HCT116 (cell line): ENCODE results near the gene ST6GAL2. TPM values are rescaled to one million over a fixed set of nuclear protein-coding genes. Genes with fewer than 3 reads are reported as not detected.

ENCODE experiments used
- ATAC-seq: fragments of 200-7000 bp; cut with Tn5 transposase; 2 replicates; pipeline ENCODE4 v1.9.1; 2020; ENCODE audit warnings: mild to moderate bottlenecking, moderate library complexity
- BruUV-seq: library from RNA; stranded (reverse); fragments of 400-500 nt; replicated peaks from 2 replicates; lab custom pipeline; 2021; lab: Mats Ljungman, UMichigan
- CTCF ChIA-PET: fragments of 300-600 bp; sonication (Branson Sonifier 250); formaldehyde crosslinking; loops from one replicate; lab custom pipeline; 2021; ENCODE audit warnings: antibody characterized with exemption; lab: Charles Lee
- POLR2A ChIA-PET: fragments of 300-600, 350-600 bp; sonication (Branson Sonifier 250); formaldehyde crosslinking; loops from one replicate; lab custom pipeline; 2021; ENCODE audit warnings: antibody characterized with exemption; lab: Charles Lee
- RAD21 ChIA-PET, 2 experiments: fragments of 300-600 bp; sonication (Branson Sonifier 250); formaldehyde crosslinking; loops; one replicate each; lab custom pipeline; 2023; ENCODE audit warnings: low total read pairs in 2 of 2; ENCODE audit not compliant: uncharacterized antibody in 2 of 2, unreplicated experiment in 2 of 2, low non-redundant PET in 1 of 2; lab: Charles Lee
- DNase-seq: peaks from one replicate; pipeline ENCODE4 v3.0.0-alpha.2; 2010; ENCODE audit warnings: low read depth, low spot score
- H2AFZ ChIP-seq: fragments of 200-600 bp; shearing (Covaris generic), sonication (generic); 2 replicates; pipeline ENCODE4 v1.6.1; 2017; ENCODE audit warnings: low read depth, mixed run types, mixed read lengths, antibody characterized with exemption, low read length; ENCODE audit not compliant: poor library complexity, severe bottlenecking
- H3K27ac ChIP-seq: 2 replicates; pipeline ENCODE4 v1.5.1; 2012; ENCODE audit warnings: low read depth, low read length
- H3K27me3 ChIP-seq: fragments of 200-600 bp; sonication (generic); 2 replicates; pipeline ENCODE4 v1.6.1; 2016; ENCODE audit warnings: mixed run types, low read length, mixed read lengths; ENCODE audit not compliant: insufficient read depth
- H3K36me3 ChIP-seq, 2 experiments: fragments of 200-500 bp in 1 of 2; fragments of 200-600 bp in 1 of 2; sonication (Bioruptor generic) in 1 of 2; sonication (generic) in 1 of 2; 2 replicates each; pipeline versions ENCODE4 v1.5.1 to v1.6.1; 2014 to 2016; ENCODE audit warnings: low read length in 2 of 2, inconsistent platforms in 1 of 2, mixed read lengths in 1 of 2, mixed run types in 1 of 2; ENCODE audit not compliant: insufficient read depth in 2 of 2, control insufficient read depth in 1 of 2
- H3K4me1 ChIP-seq, 2 experiments: fragments of 200-600 bp in 1 of 2; sonication (generic) in 1 of 2; 2 replicates each; pipeline versions ENCODE4 v1.5.1 to v1.6.1; 2012 to 2017; ENCODE audit warnings: low read length in 2 of 2, inconsistent platforms in 1 of 2, mild to moderate bottlenecking in 1 of 2, mixed read lengths in 1 of 2, mixed run types in 1 of 2, moderate library complexity in 1 of 2; ENCODE audit not compliant: insufficient read depth in 2 of 2, control insufficient read depth in 1 of 2
- H3K4me2 ChIP-seq: fragments of 200-600 bp; sonication (generic); 2 replicates; pipeline ENCODE4 v1.6.1; 2017; ENCODE audit warnings: mixed run types, low read length, mixed read lengths
- H3K4me3 ChIP-seq, 2 experiments: fragments of 200-600 bp in 1 of 2; sonication (generic) in 1 of 2; replicated peaks in 1 of 2; 2 replicates each; pipeline ENCODE4 v1.5.1; 2011 to 2016; ENCODE audit warnings: low read length in 2 of 2, control low read depth in 1 of 2, low read depth in 1 of 2, mild to moderate bottlenecking in 1 of 2, mixed read lengths in 1 of 2, mixed run types in 1 of 2
- H3K79me2 ChIP-seq: fragments of 200-600 bp; sonication (generic); 2 replicates; pipeline ENCODE4 v1.6.1; 2017; ENCODE audit warnings: mild to moderate bottlenecking, mixed run types, low read length, moderate library complexity, mixed read lengths; ENCODE audit not compliant: insufficient read depth
- H3K9ac ChIP-seq: fragments of 200-600 bp; sonication (generic); 2 replicates; pipeline ENCODE4 v1.6.1; 2016; ENCODE audit warnings: low read length, mixed read lengths
- H3K9me2 ChIP-seq: fragments of 200-600 bp; sonication (generic), shearing (Covaris generic); 2 replicates; pipeline ENCODE4 v1.6.1; 2017; ENCODE audit warnings: mixed run types, mild to moderate bottlenecking, moderate library complexity; ENCODE audit not compliant: insufficient read depth
- H3K9me3 ChIP-seq, 2 experiments: fragments of 200-500 bp in 1 of 2; fragments of 200-600 bp in 1 of 2; sonication (Bioruptor generic) in 1 of 2; sonication (generic) in 1 of 2; 2 replicates each; pipeline ENCODE4 v1.6.1; 2014 to 2017; ENCODE audit warnings: low read length in 2 of 2, mixed read lengths in 2 of 2, inconsistent platforms in 1 of 2, low read depth in 1 of 2, mild to moderate bottlenecking in 1 of 2, mixed run types in 1 of 2, moderate library complexity in 1 of 2; ENCODE audit not compliant: control insufficient read depth in 1 of 2, insufficient read depth in 1 of 2
- H4K20me1 ChIP-seq: fragments of 200-600 bp; sonication (generic), shearing (Covaris generic); 2 replicates; pipeline ENCODE4 v1.6.1; 2017; ENCODE audit warnings: mixed run types, mild to moderate bottlenecking, moderate library complexity; ENCODE audit not compliant: insufficient read depth
- CBX3 ChIP-seq: IDR thresholded peaks from 2 replicates; pipeline ENCODE4 v1.6.1; 2012; ENCODE audit warnings: low read depth
- CEBPB ChIP-seq: IDR thresholded peaks from 2 replicates; pipeline ENCODE4 v1.6.1; 2012; ENCODE audit warnings: low read depth
- EGR1 ChIP-seq: IDR thresholded peaks from 2 replicates; pipeline ENCODE4 v1.6.1; 2012; ENCODE audit warnings: low read depth
- ELF1 ChIP-seq: IDR thresholded peaks from 2 replicates; pipeline ENCODE4 v1.6.1; 2012; ENCODE audit warnings: low read depth, borderline replicate concordance
- JUND ChIP-seq: IDR thresholded peaks from 2 replicates; pipeline ENCODE4 v1.6.1; 2012
- POLR2AphosphoS5 ChIP-seq: IDR thresholded peaks from 2 replicates; pipeline ENCODE4 v1.6.1; 2011; ENCODE audit warnings: mild to moderate bottlenecking, low read depth, low read length, moderate library complexity
- SIN3A ChIP-seq: IDR thresholded peaks from 2 replicates; pipeline ENCODE4 v1.6.1; 2012; ENCODE audit warnings: low read depth
- SP1 ChIP-seq: IDR thresholded peaks from 2 replicates; pipeline ENCODE4 v1.6.1; 2012; ENCODE audit warnings: low read depth
- SRF ChIP-seq: IDR thresholded peaks from 2 replicates; pipeline ENCODE4 v1.6.1; 2012; ENCODE audit warnings: low read depth
- TCF7L2 ChIP-seq: IDR thresholded peaks from 2 replicates; pipeline ENCODE4 v1.7.0; 2011; ENCODE audit warnings: borderline replicate concordance, inconsistent platforms; ENCODE audit not compliant: insufficient read depth, insufficient read length; ENCODE audit errors: extremely low read depth
- YY1 ChIP-seq: IDR thresholded peaks from 2 replicates; pipeline ENCODE4 v1.6.1; 2011; ENCODE audit warnings: low read length, low read depth, moderate library complexity, mild to moderate bottlenecking; ENCODE audit not compliant: insufficient replicate concordance; ENCODE audit errors: extremely low read depth
- ZFX ChIP-seq: fragments of 450-650 bp; IDR thresholded peaks from 2 replicates; pipeline ENCODE4 v1.6.1; 2017
- intact Hi-C: fragments of 100-400 bp; cut with micrococcal nuclease; formaldehyde crosslinking; loops from 2 replicates; pipeline ENCODE4 v1.10.0; 2022
- total RNA-seq: library from RNA; stranded (reverse); gene quantifications from one replicate; pipeline ENCODE4 v1.2.1, GENCODE V29; 2021; ENCODE audit not compliant: unreplicated experiment
- TF ChIP-seq, protein P1 (sequence below), 3 experiments: fragments of 200-600 bp in 1 of 3; sonication (generic) in 1 of 3; IDR thresholded peaks in 2 of 3; conservative IDR thresholded peaks in 1 of 3; 2 replicates each; pipeline ENCODE4 v1.5.1; 2012 to 2017; ENCODE audit warnings: low read depth in 2 of 3, low read length in 2 of 3, antibody characterized with exemption in 1 of 3, borderline replicate concordance in 1 of 3, control low read depth in 1 of 3, mild to moderate bottlenecking in 1 of 3, mixed read lengths in 1 of 3, mixed run types in 1 of 3, moderate library complexity in 1 of 3; ENCODE audit not compliant: insufficient read depth in 1 of 3
- TF ChIP-seq, protein P2 (sequence below): IDR thresholded peaks from 2 replicates; pipeline ENCODE4 v1.6.1; 2011; ENCODE audit warnings: mild to moderate bottlenecking, low read length, moderate library complexity; ENCODE audit not compliant: insufficient replicate concordance; ENCODE audit errors: extremely low read depth

ST6GAL2 gene
- total RNA-seq, 1 experiment from 2014 or later, result not detected

DNA sequence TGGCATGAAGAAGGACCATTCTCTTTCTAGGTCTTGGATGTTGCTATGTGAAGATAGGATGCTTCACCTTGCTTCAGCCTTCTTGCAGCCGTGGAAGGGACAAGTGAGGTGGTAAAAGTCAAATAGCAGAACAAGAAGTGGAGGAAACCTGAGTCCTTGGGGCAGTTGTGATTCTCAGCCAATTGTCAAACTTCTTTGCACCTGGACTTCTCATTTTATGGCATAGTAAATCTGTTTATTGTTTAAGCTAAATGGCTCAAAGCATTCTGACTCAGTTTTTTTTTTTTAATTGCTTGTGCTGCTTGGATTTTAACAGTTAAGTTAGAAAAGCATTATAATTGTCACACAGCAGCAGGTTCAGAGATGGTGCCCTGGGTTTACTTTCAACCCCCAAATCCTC is 33.0 kb upstream of the ST6GAL2 start:
- no peak overlapping the region for H3K27ac ChIP-seq
- no peak overlapping the region for H2AFZ ChIP-seq
- H3K9ac ChIP-seq, result no peak overlapping the region
- no peaks in the 10 kb centered on the region for H3K27me3 ChIP-seq
- TF ChIP-seq CEBPB (no peak), SP1 (no peak), CBX3 (no peak), SRF (no peak), ZFX (no peak), EGR1 (no peak), YY1 (no peak), TCF7L2 (no peak), JUND (no peak), POLR2AphosphoS5 (no peak), SIN3A (no peak), ELF1 (no peak)
- TF ChIP-seq, protein P1, sequence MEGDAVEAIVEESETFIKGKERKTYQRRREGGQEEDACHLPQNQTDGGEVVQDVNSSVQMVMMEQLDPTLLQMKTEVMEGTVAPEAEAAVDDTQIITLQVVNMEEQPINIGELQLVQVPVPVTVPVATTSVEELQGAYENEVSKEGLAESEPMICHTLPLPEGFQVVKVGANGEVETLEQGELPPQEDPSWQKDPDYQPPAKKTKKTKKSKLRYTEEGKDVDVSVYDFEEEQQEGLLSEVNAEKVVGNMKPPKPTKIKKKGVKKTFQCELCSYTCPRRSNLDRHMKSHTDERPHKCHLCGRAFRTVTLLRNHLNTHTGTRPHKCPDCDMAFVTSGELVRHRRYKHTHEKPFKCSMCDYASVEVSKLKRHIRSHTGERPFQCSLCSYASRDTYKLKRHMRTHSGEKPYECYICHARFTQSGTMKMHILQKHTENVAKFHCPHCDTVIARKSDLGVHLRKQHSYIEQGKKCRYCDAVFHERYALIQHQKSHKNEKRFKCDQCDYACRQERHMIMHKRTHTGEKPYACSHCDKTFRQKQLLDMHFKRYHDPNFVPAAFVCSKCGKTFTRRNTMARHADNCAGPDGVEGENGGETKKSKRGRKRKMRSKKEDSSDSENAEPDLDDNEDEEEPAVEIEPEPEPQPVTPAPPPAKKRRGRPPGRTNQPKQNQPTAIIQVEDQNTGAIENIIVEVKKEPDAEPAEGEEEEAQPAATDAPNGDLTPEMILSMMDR (IDR thresholded peaks at IDR 0.05 in 2 of 3, conservative IDR thresholded peaks at IDR 0.05 in 1 of 3; ENCODE audit: borderline replicate concordance in 1 of 3, insufficient read depth in 1 of 3, low read depth in 2 of 3, low read length in 2 of 3), result no peak
- TF ChIP-seq, protein P2, sequence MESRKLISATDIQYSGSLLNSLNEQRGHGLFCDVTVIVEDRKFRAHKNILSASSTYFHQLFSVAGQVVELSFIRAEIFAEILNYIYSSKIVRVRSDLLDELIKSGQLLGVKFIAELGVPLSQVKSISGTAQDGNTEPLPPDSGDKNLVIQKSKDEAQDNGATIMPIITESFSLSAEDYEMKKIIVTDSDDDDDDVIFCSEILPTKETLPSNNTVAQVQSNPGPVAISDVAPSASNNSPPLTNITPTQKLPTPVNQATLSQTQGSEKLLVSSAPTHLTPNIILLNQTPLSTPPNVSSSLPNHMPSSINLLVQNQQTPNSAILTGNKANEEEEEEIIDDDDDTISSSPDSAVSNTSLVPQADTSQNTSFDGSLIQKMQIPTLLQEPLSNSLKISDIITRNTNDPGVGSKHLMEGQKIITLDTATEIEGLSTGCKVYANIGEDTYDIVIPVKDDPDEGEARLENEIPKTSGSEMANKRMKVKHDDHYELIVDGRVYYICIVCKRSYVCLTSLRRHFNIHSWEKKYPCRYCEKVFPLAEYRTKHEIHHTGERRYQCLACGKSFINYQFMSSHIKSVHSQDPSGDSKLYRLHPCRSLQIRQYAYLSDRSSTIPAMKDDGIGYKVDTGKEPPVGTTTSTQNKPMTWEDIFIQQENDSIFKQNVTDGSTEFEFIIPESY, result no peak
- no peak overlapping the region for H3K4me3 ChIP-seq
- ATAC-seq, result no peak
- H4K20me1 ChIP-seq, result no peaks in the 10 kb centered on the region
- ChIA-PET POLR2A (no interaction called here), RAD21 (no interaction called here), CTCF (no interaction called here)
- H3K4me1 ChIP-seq, result no peaks in the 10 kb centered on the region
- no TSS peak for BruUV-seq
- H3K4me2 ChIP-seq, result no peak overlapping the region
- no peaks in the 10 kb centered on the region for H3K79me2 ChIP-seq
- H3K9me2 ChIP-seq, result no peaks in the 10 kb centered on the region
- H3K36me3 ChIP-seq, result no peaks in the 10 kb centered on the region
- no peak for DNase-seq
- H3K9me3 ChIP-seq, result peaks cover 9 to 20% of the 10 kb centered on the region in 2 experiments; a peak in 2 of 4 replicates
- intact Hi-C loops, result no loop called here
